Endothelial cell of umbilical vein (primary cell): ENCODE results near the gene LBR.
"Not testable (repeated sequence)": the region's sequence is repeated elsewhere in the genome, so short reads cannot be mapped to it uniquely, and the experiment has no call there.

Source experiments
- CTCF ChIP-seq, 2 donors: IDR thresholded peaks; 1 replicate in 1 of 2; 2 replicates in 1 of 2; pipeline ENCODE4 v1.5.1; 2011; ENCODE audit warnings: low read length in 2 of 2, mild to moderate bottlenecking in 2 of 2, moderate library complexity in 2 of 2, control low read depth in 1 of 2, inconsistent platforms in 1 of 2, low read depth in 1 of 2; ENCODE audit not compliant: insufficient read depth in 1 of 2; ENCODE audit errors: extremely low read depth in 1 of 2
- EZH2 ChIP-seq: IDR thresholded peaks from 2 replicates; pipeline ENCODE4 v1.6.1; 2012; ENCODE audit warnings: borderline replicate concordance, low read depth, mild to moderate bottlenecking, moderate library complexity, low read length, inconsistent platforms; ENCODE audit not compliant: severe bottlenecking
- FOS ChIP-seq: IDR thresholded peaks from 2 replicates; pipeline ENCODE4 v1.6.1; 2011; ENCODE audit warnings: mild to moderate bottlenecking, low read length, moderate library complexity, borderline replicate concordance; ENCODE audit not compliant: insufficient read depth
- JUN ChIP-seq: IDR thresholded peaks from 2 replicates; pipeline ENCODE4 v1.6.1; 2011; ENCODE audit warnings: borderline replicate concordance, low read depth; ENCODE audit not compliant: insufficient read length, insufficient read depth
- MAX ChIP-seq: IDR thresholded peaks from 2 replicates; pipeline ENCODE4 v1.6.1; 2011; ENCODE audit not compliant: insufficient read depth, insufficient read length
- POLR2A ChIP-seq: IDR thresholded peaks from 2 replicates; pipeline ENCODE4 v1.6.1; 2012; ENCODE audit warnings: low read depth, mild to moderate bottlenecking, control low read depth, low read length
- POLR2AphosphoS5 ChIP-seq: IDR thresholded peaks from 2 replicates; pipeline ENCODE4 v1.6.1; 2012; ENCODE audit warnings: low read depth, mild to moderate bottlenecking, control low read depth, low read length, moderate library complexity; ENCODE audit not compliant: insufficient read depth

- not testable (repeated sequence) for TF ChIP-seq CTCF (IDR thresholded peaks at IDR 0.05; ENCODE audit: extremely low read depth in 1 of 2, insufficient read depth in 1 of 2, low read depth in 1 of 2, low read length in 2 of 2); JUN; EZH2; POLR2A; POLR2AphosphoS5; MAX; FOS
Measured at GRCh38 chr1:225473676-225474438, 46.0 kb upstream of the LBR start.
